ENCODE measurements around the gene TEX2. TPM values are rescaled to one million over a fixed set of nuclear protein-coding genes. Genes with fewer than 3 reads are reported as not detected.

The TEX2 gene
- total RNA-seq, 6 donors from 2014 or later = 42.3 to 96.1 (median 53.4) TPM

- Histone ChIP-seq H3K4me3 (no peak overlapping the region), H3K27me3 (no peaks in the 10 kb centered on the region), H3K36me3 (no peaks in the 10 kb centered on the region), H3K4me1 (peaks cover 7 to 25% (median 16%) of the 10 kb centered on the region in 4 donors), H3K27ac (peak overlapping the region; percentile 13 to 77 (median 48)), H3K9me3 (no peaks in the 10 kb centered on the region)
- 64 to 77% methylated on average over 1 of the region's 1 CpG for WGBS, 2 donors
- TF ChIP-seq POLR2AphosphoS5 (IDR thresholded peaks at IDR 0.05) = no peak
- DNase-seq (peak in 1 of 2 donors; percentile 35), ATAC-seq (ENCODE audit: low FRiP score in 2 of 2) (peak; percentile 72 to 84)
These were observed 32.2 kb downstream of the TEX2 start for GRCh38 chr17:64230791-64231408.

DNA sequence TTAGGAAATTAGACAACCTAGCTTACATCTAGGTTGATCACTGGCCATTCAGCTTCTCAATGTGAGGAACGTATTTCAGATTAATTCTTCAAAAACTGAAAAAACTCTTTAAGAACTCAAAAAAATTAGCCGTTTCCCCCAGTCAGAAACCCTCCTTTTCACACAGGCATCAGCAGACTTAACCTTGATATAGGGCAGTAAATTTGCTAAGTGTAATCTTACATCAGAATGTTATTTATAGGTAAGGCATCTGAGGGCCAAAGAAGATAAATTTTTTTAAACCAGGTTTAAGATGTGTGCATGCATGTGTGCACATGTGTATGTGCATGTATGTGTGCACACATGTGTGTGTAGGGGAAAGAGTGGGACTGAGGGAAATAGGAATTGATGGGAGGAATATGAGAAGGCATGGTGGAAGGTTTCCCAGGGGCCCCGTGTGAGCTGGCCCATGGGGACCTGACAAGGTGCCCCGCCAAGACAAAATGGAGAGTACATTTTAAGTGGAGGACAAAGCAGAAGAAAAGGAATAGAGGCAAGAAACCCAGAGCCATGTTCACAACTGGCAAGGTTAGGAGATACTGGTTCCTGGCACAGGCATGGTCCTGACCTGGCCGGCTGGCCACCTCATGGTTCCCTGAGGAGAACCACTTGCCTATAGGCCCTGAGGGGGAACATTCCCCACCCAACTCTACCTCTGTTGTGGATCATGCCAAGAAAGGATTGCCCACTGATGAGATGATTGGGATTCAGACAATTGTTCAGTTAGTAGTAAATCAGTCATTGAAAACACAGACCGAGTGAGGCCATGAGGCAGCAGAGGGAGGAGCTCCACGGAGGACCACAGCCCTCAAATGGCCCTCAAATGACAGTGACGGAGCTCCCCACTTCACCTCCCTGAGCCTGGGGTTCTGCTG is 33.0 kb downstream of the TEX2 start:
- no peaks in the 10 kb centered on the region for H3K9me3 ChIP-seq
- no peak overlapping the region for H3K4me3 ChIP-seq
- peak overlapping the region; percentile 41 to 77 (median 48) for H3K27ac ChIP-seq
- peaks cover 7 to 28% (median 16%) of the 10 kb centered on the region in 4 donors for H3K4me1 ChIP-seq
- no peaks in the 10 kb centered on the region for H3K36me3 ChIP-seq
- no peaks in the 10 kb centered on the region for H3K27me3 ChIP-seq
- no peak for TF ChIP-seq POLR2AphosphoS5 (IDR thresholded peaks at IDR 0.05)
- no peak for TF ChIP-seq POLR2A (IDR thresholded peaks at IDR 0.05)
- no peak for TF ChIP-seq EP300 (IDR thresholded peaks at IDR 0.05)
- TF ChIP-seq, protein P1, sequence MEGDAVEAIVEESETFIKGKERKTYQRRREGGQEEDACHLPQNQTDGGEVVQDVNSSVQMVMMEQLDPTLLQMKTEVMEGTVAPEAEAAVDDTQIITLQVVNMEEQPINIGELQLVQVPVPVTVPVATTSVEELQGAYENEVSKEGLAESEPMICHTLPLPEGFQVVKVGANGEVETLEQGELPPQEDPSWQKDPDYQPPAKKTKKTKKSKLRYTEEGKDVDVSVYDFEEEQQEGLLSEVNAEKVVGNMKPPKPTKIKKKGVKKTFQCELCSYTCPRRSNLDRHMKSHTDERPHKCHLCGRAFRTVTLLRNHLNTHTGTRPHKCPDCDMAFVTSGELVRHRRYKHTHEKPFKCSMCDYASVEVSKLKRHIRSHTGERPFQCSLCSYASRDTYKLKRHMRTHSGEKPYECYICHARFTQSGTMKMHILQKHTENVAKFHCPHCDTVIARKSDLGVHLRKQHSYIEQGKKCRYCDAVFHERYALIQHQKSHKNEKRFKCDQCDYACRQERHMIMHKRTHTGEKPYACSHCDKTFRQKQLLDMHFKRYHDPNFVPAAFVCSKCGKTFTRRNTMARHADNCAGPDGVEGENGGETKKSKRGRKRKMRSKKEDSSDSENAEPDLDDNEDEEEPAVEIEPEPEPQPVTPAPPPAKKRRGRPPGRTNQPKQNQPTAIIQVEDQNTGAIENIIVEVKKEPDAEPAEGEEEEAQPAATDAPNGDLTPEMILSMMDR (IDR thresholded peaks at IDR 0.05) = no peak
- DNase-seq (no peak), ATAC-seq (ENCODE audit: low FRiP score in 2 of 2) (peak in 1 of 2 donors; percentile 8)
- WGBS, 2 donors = 86 to 92% methylated on average over 8 of the region's 8 CpGs

DNA sequence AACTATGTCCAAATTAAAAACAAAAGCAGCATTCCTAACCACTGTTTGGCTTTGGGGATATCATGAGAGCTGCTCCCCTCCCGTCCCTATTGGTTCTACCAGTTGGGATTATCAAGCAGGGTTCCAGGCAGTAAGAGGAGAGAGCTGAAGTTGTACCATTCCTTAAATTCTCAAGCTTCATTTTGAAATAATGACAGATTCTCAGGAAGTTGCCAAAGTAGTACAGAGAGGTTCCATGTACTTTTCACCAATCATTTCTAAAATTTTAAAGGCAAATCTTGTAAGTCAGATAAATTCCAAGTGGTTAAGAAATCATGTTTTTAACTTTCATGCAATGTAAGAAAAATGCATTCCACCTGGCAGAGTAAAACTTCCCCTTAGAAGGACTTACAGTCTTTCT is 36.9 kb downstream of the TEX2 start:
- 85 to 88% methylated on average over 1 of the region's 1 CpG for WGBS, 2 donors
- peak overlapping the region in 1 of 4 donors; percentile 44 for H3K27ac ChIP-seq
- H3K27me3 ChIP-seq = no peaks in the 10 kb centered on the region
- TF ChIP-seq, protein P1 (IDR thresholded peaks at IDR 0.05) = no peak
- no peak for TF ChIP-seq POLR2AphosphoS5 (IDR thresholded peaks at IDR 0.05)
- TF ChIP-seq POLR2A (IDR thresholded peaks at IDR 0.05) = no peak
- TF ChIP-seq EP300 (IDR thresholded peaks at IDR 0.05) = no peak
- no peaks in the 10 kb centered on the region for H3K9me3 ChIP-seq
- no peak overlapping the region for H3K4me3 ChIP-seq
- no peak for ATAC-seq (ENCODE audit: low FRiP score in 2 of 2)
- peaks cover 4 to 21% (median 12%) of the 10 kb centered on the region in 4 donors for H3K4me1 ChIP-seq
- no peaks in the 10 kb centered on the region for H3K36me3 ChIP-seq
- DNase-seq = no peak

DNA sequence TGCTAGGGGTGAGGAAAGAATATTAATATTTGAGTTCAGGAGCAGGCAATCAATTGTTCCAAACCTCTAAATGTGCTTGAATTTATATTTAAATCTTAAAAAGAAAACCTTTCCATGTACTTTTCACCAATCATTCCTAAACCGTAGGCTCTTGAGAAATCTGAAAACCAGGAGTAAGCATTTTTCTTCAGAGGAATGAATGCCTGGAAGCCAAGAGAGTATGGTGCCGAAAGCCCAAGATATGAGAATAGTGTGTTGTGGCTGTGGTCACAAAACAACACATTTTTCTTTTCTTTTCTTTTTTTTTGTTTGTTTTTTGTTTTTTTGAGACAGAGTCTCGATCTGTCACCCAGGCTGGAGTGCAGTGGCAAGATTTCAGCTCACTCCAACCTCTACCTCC is 37.6 kb downstream of the TEX2 start:
- Histone ChIP-seq H3K36me3 (no peaks in the 10 kb centered on the region), H3K27me3 (no peaks in the 10 kb centered on the region), H3K27ac (peak overlapping the region in 1 of 4 donors; percentile 44), H3K4me3 (no peak overlapping the region), H3K9me3 (no peaks in the 10 kb centered on the region), H3K4me1 (peaks cover 4 to 17% (median 5%) of the 10 kb centered on the region in 4 donors)
- 88 to 92% methylated on average over 3 of the region's 3 CpGs for WGBS, 2 donors
- ATAC-seq (ENCODE audit: low FRiP score in 2 of 2) = no peak
- DNase-seq = no peak
- TF ChIP-seq POLR2AphosphoS5 (IDR thresholded peaks at IDR 0.05) (no peak), POLR2A (IDR thresholded peaks at IDR 0.05) (no peak), EP300 (IDR thresholded peaks at IDR 0.05) (no peak)
- TF ChIP-seq, protein P1 (IDR thresholded peaks at IDR 0.05) = no peak

DNA sequence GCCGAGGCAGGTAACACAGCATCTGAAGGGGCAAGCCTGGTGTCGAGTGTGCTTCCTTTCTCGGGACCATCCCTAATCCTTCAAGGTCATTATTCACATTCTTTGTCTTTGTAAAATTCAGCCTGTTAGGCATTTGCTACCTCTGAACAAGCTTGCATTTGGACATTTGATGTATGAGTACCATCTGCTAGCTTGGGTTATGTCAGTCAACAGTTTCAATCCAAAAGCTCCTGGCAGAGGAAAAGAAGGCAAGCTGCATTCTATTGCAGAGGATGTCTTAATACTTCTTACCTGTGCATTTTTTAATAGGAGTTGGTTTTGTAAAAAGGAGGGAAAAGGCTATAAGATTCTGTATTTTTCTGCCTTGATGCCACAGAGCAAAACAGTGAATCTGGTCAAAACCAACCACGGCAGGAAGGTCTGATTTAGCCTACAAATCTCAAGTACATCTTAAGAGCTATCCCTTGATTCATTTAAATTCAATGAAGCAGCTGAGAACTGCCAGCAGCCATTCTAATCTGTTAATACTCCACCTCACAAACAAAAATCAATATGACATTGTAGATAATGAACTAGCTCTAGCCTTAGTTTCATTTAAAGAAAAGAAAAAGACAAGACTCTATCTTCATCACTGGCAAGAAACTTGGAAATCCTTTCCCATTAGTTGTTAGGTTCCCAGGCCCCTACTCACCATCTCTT is 39.0 kb downstream of the TEX2 start:
- no peak overlapping the region for H3K27ac ChIP-seq
- 84 to 87% methylated on average over 4 of the region's 4 CpGs for WGBS, 2 donors
- peaks cover 0 to 11% (median 0%) of the 10 kb centered on the region in 4 donors for H3K4me1 ChIP-seq

More for the DNA sequence above, 39.0 kb downstream of the TEX2 start:
- ATAC-seq (ENCODE audit: low FRiP score in 2 of 2) (no peak), DNase-seq (no peak)
- Histone ChIP-seq H3K27me3 (no peaks in the 10 kb centered on the region), H3K36me3 (no peaks in the 10 kb centered on the region), H3K4me3 (no peak overlapping the region), H3K9me3 (no peaks in the 10 kb centered on the region)
- TF ChIP-seq, protein P1 (IDR thresholded peaks at IDR 0.05) = no peak
- TF ChIP-seq POLR2AphosphoS5 (IDR thresholded peaks at IDR 0.05) (no peak), POLR2A (IDR thresholded peaks at IDR 0.05) (no peak), EP300 (IDR thresholded peaks at IDR 0.05) (no peak)
